ENCODE results near the gene NTRK3.

NTRK3 gene

GRCh38 chr15:88118741-88119140, 137.8 kb downstream of the NTRK3 start:
- DNase-seq (ENCODE audit: low spot score): peak; percentile 86

GRCh38 chr15:88118035-88118434, 138.5 kb downstream of the NTRK3 start:
- DNase-seq (ENCODE audit: low spot score): no peak

- peak; percentile 39 for DNase-seq (ENCODE audit: low spot score)
Observed at GRCh38 chr15:88115486-88116152, 140.9 kb downstream of the NTRK3 start.

GRCh38 chr15:88113613-88114308, 142.8 kb downstream of the NTRK3 start:
- DNase-seq (ENCODE audit: low spot score): no peak

- DNase-seq (ENCODE audit: low spot score): peak; percentile 69
Observed at GRCh38 chr15:88108991-88109390, 147.5 kb downstream of the NTRK3 start.

GRCh38 chr15:88108477-88108876, 148.1 kb downstream of the NTRK3 start:
- DNase-seq (ENCODE audit: low spot score): no peak

GRCh38 chr15:88106074-88106473, 150.5 kb downstream of the NTRK3 start:
- no peak for DNase-seq (ENCODE audit: low spot score)

- no peak for DNase-seq (ENCODE audit: low spot score)
Observed at GRCh38 chr15:88104357-88104756, 152.2 kb downstream of the NTRK3 start.

GRCh38 chr15:88100181-88100580, 156.4 kb downstream of the NTRK3 start:
- peak; percentile 29 for DNase-seq (ENCODE audit: low spot score)

GRCh38 chr15:88098361-88098760, 158.2 kb downstream of the NTRK3 start:
- DNase-seq (ENCODE audit: low spot score): no peak

GRCh38 chr15:88091444-88092016, 165.0 kb downstream of the NTRK3 start:
- no peak for DNase-seq (ENCODE audit: low spot score)

GRCh38 chr15:88090481-88091011, 166.0 kb downstream of the NTRK3 start:
- DNase-seq (ENCODE audit: low spot score): peak; percentile 85

- DNase-seq (ENCODE audit: low spot score): no peak
Observed at GRCh38 chr15:88089731-88090130, 166.8 kb downstream of the NTRK3 start.

GRCh38 chr15:88089024-88089620, 167.4 kb downstream of the NTRK3 start:
- no peak for DNase-seq (ENCODE audit: low spot score)

GRCh38 chr15:88083811-88084760, 172.5 kb downstream of the NTRK3 start:
- DNase-seq (ENCODE audit: low spot score): no peak

GRCh38 chr15:88080616-88081015, 175.9 kb downstream of the NTRK3 start:
- DNase-seq (ENCODE audit: low spot score): peak; percentile 74

GRCh38 chr15:88077296-88078020, 179.1 kb downstream of the NTRK3 start:
- no peak for DNase-seq (ENCODE audit: low spot score)

- DNase-seq (ENCODE audit: low spot score): no peak
Observed at GRCh38 chr15:88076328-88076727, 180.2 kb downstream of the NTRK3 start.

GRCh38 chr15:88075102-88075501, 181.4 kb downstream of the NTRK3 start:
- DNase-seq (ENCODE audit: low spot score): no peak

GRCh38 chr15:88074386-88074785, 182.2 kb downstream of the NTRK3 start:
- no peak for DNase-seq (ENCODE audit: low spot score)

- DNase-seq (ENCODE audit: low spot score): no peak
Observed at GRCh38 chr15:88073391-88073691, 183.2 kb downstream of the NTRK3 start.

Data from cerebellar cortex (tissue), 1 donor.